Urinary bladder (tissue), 4 donors: Measurements from ENCODE around the gene COPA. TPM values are rescaled to one million over a fixed set of nuclear protein-coding genes. Genes with fewer than 3 reads are reported as not detected.

ENCODE experiments used
- DNase-seq: peaks from one replicate; pipeline ENCODE4 v3.0.0-alpha.2; 2015; ENCODE audit errors: extremely low spot score
- H3K27ac ChIP-seq: one replicate; pipeline ENCODE4 v1.5.1; 2013; ENCODE audit warnings: low read depth, mild to moderate bottlenecking, moderate library complexity
- H3K36me3 ChIP-seq: one replicate; pipeline ENCODE4 v1.6.1; 2013; ENCODE audit warnings: mild to moderate bottlenecking, moderate library complexity; ENCODE audit not compliant: insufficient read depth
- H3K4me1 ChIP-seq: one replicate; pipeline ENCODE4 v1.6.1; 2013; ENCODE audit warnings: mild to moderate bottlenecking, moderate library complexity; ENCODE audit not compliant: insufficient read depth
- H3K4me3 ChIP-seq: one replicate; pipeline ENCODE4 v1.5.1; 2013; ENCODE audit warnings: low read depth, low read length
- WGBS: extraction: QIAGEN DNeasy Blood & Tissue Kit; methylation state at CpG from one replicate; pipeline ENCODE4 v1.1.7; 2013; 5-methylcytosine and 5-hydroxymethylcytosine counted together
- polyA plus RNA-seq: library from polyadenylated mRNA; stranded (reverse); fragments of 200-250 nt; gene quantifications from one replicate; pipeline ENCODE4 v1.2.3, GENCODE V29; 2013
- small RNA-seq: library from RNA; depleted of rRNA; stranded (forward); fragments of <200 nt; gene quantifications from one replicate; pipeline ENCODE3, GENCODE V24; 2014
- total RNA-seq: library from RNA; depleted of rRNA; stranded (reverse); fragments of >200 nt; gene quantifications from one replicate; pipeline ENCODE4 v1.2.3, GENCODE V29; 2014
- donor health status: healthy with polysubstance abuse.
- donor health status: healthy.

Gene COPA
- total and polyA plus RNA-seq, 2 donors: 69.5 to 209 TPM

DNA sequence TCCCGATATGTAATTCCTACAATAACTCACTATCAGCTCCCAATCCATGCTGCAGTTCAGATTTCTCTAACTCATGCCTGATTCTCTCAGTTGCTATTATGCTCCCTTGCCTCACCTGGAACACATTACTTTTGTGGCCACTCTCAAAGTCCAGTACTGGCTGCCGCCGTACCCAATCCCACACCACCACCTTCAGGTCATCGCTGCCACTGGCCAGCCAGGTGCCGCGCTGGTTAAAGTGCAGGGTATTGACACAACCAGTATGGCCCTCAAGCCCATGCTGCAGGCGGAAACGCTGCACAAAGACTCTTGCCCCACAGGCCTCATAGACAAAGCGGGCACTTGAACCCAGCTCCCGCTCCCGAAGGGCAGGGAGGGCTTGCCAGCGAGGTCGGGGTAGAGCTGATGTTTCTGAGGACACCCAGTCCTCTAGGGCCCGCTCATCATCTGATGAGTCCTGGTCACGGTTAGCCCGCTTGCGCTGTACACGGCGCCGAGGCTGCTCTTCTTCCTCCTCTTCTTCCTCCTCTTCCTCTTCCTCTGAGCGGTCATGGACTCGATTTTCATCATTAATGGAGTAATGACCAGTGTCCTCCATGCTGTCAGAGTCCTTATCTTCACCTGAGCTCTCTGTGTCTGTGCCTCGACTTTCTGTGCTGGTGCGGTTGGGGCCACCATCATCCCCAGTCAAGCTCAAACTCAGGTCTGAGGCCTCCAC lies 103.3 kb downstream of the COPA start:
- 95% methylated on average over 24 of the region's 24 CpGs for WGBS
- Histone ChIP-seq H3K27ac (no peak overlapping the region), H3K4me3 (no peak overlapping the region), H3K4me1 (no peaks in the 10 kb centered on the region), H3K36me3 (peaks cover 19% of the 10 kb centered on the region)
- DNase-seq: no peak

Small RNAs within 50 kb of the gene (small RNA-seq; reads per million reads assigned to genes)
- gene RF00019 (not detected), gene RNU4-42P (not detected)

Other genes with a start within 250 kb of the COPA start
- gene IGSF8, start 244.6 kb downstream of the COPA start, total RNA-seq: 12.5 TPM
- 28.1 TPM for gene IGSF8, start 244.6 kb downstream of the COPA start, polyA plus RNA-seq
- gene ATP1A2, start 227.5 kb downstream of the COPA start, total RNA-seq: 13.2 TPM
- gene ATP1A2, start 227.5 kb downstream of the COPA start, polyA plus RNA-seq: 41.5 TPM
- gene ATP1A4, start 191.6 kb downstream of the COPA start, total RNA-seq: 8.3 TPM
- 6.2 TPM for gene ATP1A4, start 191.6 kb downstream of the COPA start, polyA plus RNA-seq
- gene CASQ1, start 152.7 kb downstream of the COPA start, total RNA-seq: 10.5 TPM
- 4.5 TPM for gene CASQ1, start 152.7 kb downstream of the COPA start, polyA plus RNA-seq
- 51.9 TPM for gene PEA15, start 137.9 kb downstream of the COPA start, total RNA-seq
- 328 TPM for gene PEA15, start 137.9 kb downstream of the COPA start, polyA plus RNA-seq
- gene DCAF8, start 80.7 kb downstream of the COPA start, total RNA-seq: 92.9 TPM
- 123 TPM for gene DCAF8, start 80.7 kb downstream of the COPA start, polyA plus RNA-seq
- gene PEX19, start 58.1 kb downstream of the COPA start, total RNA-seq: 46.7 TPM
- gene PEX19, start 58.1 kb downstream of the COPA start, polyA plus RNA-seq: 55.0 TPM
- 45.4 TPM for gene NCSTN, start 133 bp upstream of the COPA start, total RNA-seq
- 57.5 TPM for gene NCSTN, start 133 bp upstream of the COPA start, polyA plus RNA-seq
- not detected for gene NHLH1, start 23.8 kb upstream of the COPA start, total RNA-seq
- 0.05 TPM for gene NHLH1, start 23.8 kb upstream of the COPA start, polyA plus RNA-seq
- 4.1 TPM for gene VANGL2, start 57.3 kb upstream of the COPA start, total RNA-seq
- 7.6 TPM for gene VANGL2, start 57.3 kb upstream of the COPA start, polyA plus RNA-seq
- 0.53 TPM for gene SLAMF6, start 180.0 kb upstream of the COPA start, total RNA-seq
- 1.1 TPM for gene SLAMF6, start 180.0 kb upstream of the COPA start, polyA plus RNA-seq
- gene CD84, start 236.2 kb upstream of the COPA start, total RNA-seq: 5.3 TPM
- gene CD84, start 236.2 kb upstream of the COPA start, polyA plus RNA-seq: 1.4 TPM